HCT116 (cell line): ENCODE results near the gene MDFIC. TPM values are rescaled to one million over a fixed set of nuclear protein-coding genes. Genes with fewer than 3 reads are reported as not detected.

Source experiments
- ATAC-seq: fragments of 200-7000 bp; cut with Tn5 transposase; 2 replicates; pipeline ENCODE4 v1.9.1; 2020; ENCODE audit warnings: mild to moderate bottlenecking, moderate library complexity
- BruUV-seq: library from RNA; stranded (reverse); fragments of 400-500 nt; replicated peaks from 2 replicates; lab custom pipeline; 2021; lab: Mats Ljungman, UMichigan
- CTCF ChIA-PET: fragments of 300-600 bp; sonication (Branson Sonifier 250); formaldehyde crosslinking; loops from one replicate; lab custom pipeline; 2021; ENCODE audit warnings: antibody characterized with exemption; lab: Charles Lee
- POLR2A ChIA-PET: fragments of 300-600, 350-600 bp; sonication (Branson Sonifier 250); formaldehyde crosslinking; loops from one replicate; lab custom pipeline; 2021; ENCODE audit warnings: antibody characterized with exemption; lab: Charles Lee
- RAD21 ChIA-PET, 2 experiments: fragments of 300-600 bp; sonication (Branson Sonifier 250); formaldehyde crosslinking; loops; one replicate each; lab custom pipeline; 2023; ENCODE audit warnings: low total read pairs in 2 of 2; ENCODE audit not compliant: uncharacterized antibody in 2 of 2, unreplicated experiment in 2 of 2, low non-redundant PET in 1 of 2; lab: Charles Lee
- DNase-seq: peaks from one replicate; pipeline ENCODE4 v3.0.0-alpha.2; 2010; ENCODE audit warnings: low read depth, low spot score
- H2AFZ ChIP-seq: fragments of 200-600 bp; shearing (Covaris generic), sonication (generic); 2 replicates; pipeline ENCODE4 v1.6.1; 2017; ENCODE audit warnings: low read depth, mixed run types, mixed read lengths, antibody characterized with exemption, low read length; ENCODE audit not compliant: poor library complexity, severe bottlenecking
- H3K27ac ChIP-seq: 2 replicates; pipeline ENCODE4 v1.5.1; 2012; ENCODE audit warnings: low read depth, low read length
- H3K27me3 ChIP-seq: fragments of 200-600 bp; sonication (generic); 2 replicates; pipeline ENCODE4 v1.6.1; 2016; ENCODE audit warnings: mixed run types, low read length, mixed read lengths; ENCODE audit not compliant: insufficient read depth
- H3K36me3 ChIP-seq, 2 experiments: fragments of 200-500 bp in 1 of 2; fragments of 200-600 bp in 1 of 2; sonication (Bioruptor generic) in 1 of 2; sonication (generic) in 1 of 2; 2 replicates each; pipeline versions ENCODE4 v1.5.1 to v1.6.1; 2014 to 2016; ENCODE audit warnings: low read length in 2 of 2, inconsistent platforms in 1 of 2, mixed read lengths in 1 of 2, mixed run types in 1 of 2; ENCODE audit not compliant: insufficient read depth in 2 of 2, control insufficient read depth in 1 of 2
- H3K4me1 ChIP-seq, 2 experiments: fragments of 200-600 bp in 1 of 2; sonication (generic) in 1 of 2; 2 replicates each; pipeline versions ENCODE4 v1.5.1 to v1.6.1; 2012 to 2017; ENCODE audit warnings: low read length in 2 of 2, inconsistent platforms in 1 of 2, mild to moderate bottlenecking in 1 of 2, mixed read lengths in 1 of 2, mixed run types in 1 of 2, moderate library complexity in 1 of 2; ENCODE audit not compliant: insufficient read depth in 2 of 2, control insufficient read depth in 1 of 2
- H3K4me2 ChIP-seq: fragments of 200-600 bp; sonication (generic); 2 replicates; pipeline ENCODE4 v1.6.1; 2017; ENCODE audit warnings: mixed run types, low read length, mixed read lengths
- H3K4me3 ChIP-seq, 2 experiments: fragments of 200-600 bp in 1 of 2; sonication (generic) in 1 of 2; replicated peaks in 1 of 2; 2 replicates each; pipeline ENCODE4 v1.5.1; 2011 to 2016; ENCODE audit warnings: low read length in 2 of 2, control low read depth in 1 of 2, low read depth in 1 of 2, mild to moderate bottlenecking in 1 of 2, mixed read lengths in 1 of 2, mixed run types in 1 of 2
- H3K79me2 ChIP-seq: fragments of 200-600 bp; sonication (generic); 2 replicates; pipeline ENCODE4 v1.6.1; 2017; ENCODE audit warnings: mild to moderate bottlenecking, mixed run types, low read length, moderate library complexity, mixed read lengths; ENCODE audit not compliant: insufficient read depth
- H3K9ac ChIP-seq: fragments of 200-600 bp; sonication (generic); 2 replicates; pipeline ENCODE4 v1.6.1; 2016; ENCODE audit warnings: low read length, mixed read lengths
- H3K9me2 ChIP-seq: fragments of 200-600 bp; sonication (generic), shearing (Covaris generic); 2 replicates; pipeline ENCODE4 v1.6.1; 2017; ENCODE audit warnings: mixed run types, mild to moderate bottlenecking, moderate library complexity; ENCODE audit not compliant: insufficient read depth
- H3K9me3 ChIP-seq, 2 experiments: fragments of 200-500 bp in 1 of 2; fragments of 200-600 bp in 1 of 2; sonication (Bioruptor generic) in 1 of 2; sonication (generic) in 1 of 2; 2 replicates each; pipeline ENCODE4 v1.6.1; 2014 to 2017; ENCODE audit warnings: low read length in 2 of 2, mixed read lengths in 2 of 2, inconsistent platforms in 1 of 2, low read depth in 1 of 2, mild to moderate bottlenecking in 1 of 2, mixed run types in 1 of 2, moderate library complexity in 1 of 2; ENCODE audit not compliant: control insufficient read depth in 1 of 2, insufficient read depth in 1 of 2
- H4K20me1 ChIP-seq: fragments of 200-600 bp; sonication (generic), shearing (Covaris generic); 2 replicates; pipeline ENCODE4 v1.6.1; 2017; ENCODE audit warnings: mixed run types, mild to moderate bottlenecking, moderate library complexity; ENCODE audit not compliant: insufficient read depth
- CBX3 ChIP-seq: IDR thresholded peaks from 2 replicates; pipeline ENCODE4 v1.6.1; 2012; ENCODE audit warnings: low read depth
- CEBPB ChIP-seq: IDR thresholded peaks from 2 replicates; pipeline ENCODE4 v1.6.1; 2012; ENCODE audit warnings: low read depth
- EGR1 ChIP-seq: IDR thresholded peaks from 2 replicates; pipeline ENCODE4 v1.6.1; 2012; ENCODE audit warnings: low read depth
- ELF1 ChIP-seq: IDR thresholded peaks from 2 replicates; pipeline ENCODE4 v1.6.1; 2012; ENCODE audit warnings: low read depth, borderline replicate concordance
- EZH2 ChIP-seq: fragments of 200-600 bp; sonication (generic); IDR thresholded peaks from 2 replicates; pipeline ENCODE4 v1.6.1; 2017; ENCODE audit warnings: antibody characterized with exemption, mixed run types
- FOSL1 ChIP-seq: IDR thresholded peaks from 2 replicates; pipeline ENCODE4 v1.6.1; 2012; ENCODE audit warnings: low read depth
- JUND ChIP-seq: IDR thresholded peaks from 2 replicates; pipeline ENCODE4 v1.6.1; 2012
- POLR2A ChIP-seq: IDR thresholded peaks from 2 replicates; pipeline ENCODE4 v1.7.0; 2011; ENCODE audit warnings: borderline replicate concordance; ENCODE audit not compliant: insufficient read depth, insufficient read length; ENCODE audit errors: extremely low read depth
- POLR2AphosphoS5 ChIP-seq: IDR thresholded peaks from 2 replicates; pipeline ENCODE4 v1.6.1; 2011; ENCODE audit warnings: mild to moderate bottlenecking, low read depth, low read length, moderate library complexity
- RAD21 ChIP-seq: IDR thresholded peaks from 2 replicates; pipeline ENCODE4 v1.6.1; 2012; ENCODE audit warnings: low read depth, mild to moderate bottlenecking
- SIN3A ChIP-seq: IDR thresholded peaks from 2 replicates; pipeline ENCODE4 v1.6.1; 2012; ENCODE audit warnings: low read depth
- SRF ChIP-seq: IDR thresholded peaks from 2 replicates; pipeline ENCODE4 v1.6.1; 2012; ENCODE audit warnings: low read depth
- TCF7L2 ChIP-seq: IDR thresholded peaks from 2 replicates; pipeline ENCODE4 v1.7.0; 2011; ENCODE audit warnings: borderline replicate concordance, inconsistent platforms; ENCODE audit not compliant: insufficient read depth, insufficient read length; ENCODE audit errors: extremely low read depth
- YY1 ChIP-seq: IDR thresholded peaks from 2 replicates; pipeline ENCODE4 v1.6.1; 2011; ENCODE audit warnings: low read length, low read depth, moderate library complexity, mild to moderate bottlenecking; ENCODE audit not compliant: insufficient replicate concordance; ENCODE audit errors: extremely low read depth
- ZNF274 ChIP-seq: fragments of 200-500 bp; sonication (Bioruptor generic); IDR thresholded peaks from 2 replicates; pipeline ENCODE4 v1.6.1; 2014; ENCODE audit warnings: mild to moderate bottlenecking, low read depth, low read length, inconsistent platforms
- intact Hi-C: fragments of 100-400 bp; cut with micrococcal nuclease; formaldehyde crosslinking; loops from 2 replicates; pipeline ENCODE4 v1.10.0; 2022
- total RNA-seq: library from RNA; stranded (reverse); gene quantifications from one replicate; pipeline ENCODE4 v1.2.1, GENCODE V29; 2021; ENCODE audit not compliant: unreplicated experiment
- TF ChIP-seq, protein P1 (sequence below): IDR thresholded peaks from 2 replicates; pipeline ENCODE4 v1.6.1; 2012; ENCODE audit warnings: low read depth
- TF ChIP-seq, protein P2 (sequence below): IDR thresholded peaks from 2 replicates; pipeline ENCODE4 v1.6.1; 2011; ENCODE audit warnings: mild to moderate bottlenecking, low read length, moderate library complexity; ENCODE audit not compliant: insufficient replicate concordance; ENCODE audit errors: extremely low read depth
- TF ChIP-seq, protein P3 (sequence below): IDR thresholded peaks from 2 replicates; pipeline ENCODE4 v1.6.1; 2012
- TF ChIP-seq, protein P4 (sequence below), 3 experiments: fragments of 200-600 bp in 1 of 3; sonication (generic) in 1 of 3; IDR thresholded peaks in 2 of 3; conservative IDR thresholded peaks in 1 of 3; 2 replicates each; pipeline ENCODE4 v1.5.1; 2012 to 2017; ENCODE audit warnings: low read depth in 2 of 3, low read length in 2 of 3, antibody characterized with exemption in 1 of 3, borderline replicate concordance in 1 of 3, control low read depth in 1 of 3, mild to moderate bottlenecking in 1 of 3, mixed read lengths in 1 of 3, mixed run types in 1 of 3, moderate library complexity in 1 of 3; ENCODE audit not compliant: insufficient read depth in 1 of 3

The MDFIC gene
- total RNA-seq, 1 experiment from 2014 or later: 8.3 TPM

DNA sequence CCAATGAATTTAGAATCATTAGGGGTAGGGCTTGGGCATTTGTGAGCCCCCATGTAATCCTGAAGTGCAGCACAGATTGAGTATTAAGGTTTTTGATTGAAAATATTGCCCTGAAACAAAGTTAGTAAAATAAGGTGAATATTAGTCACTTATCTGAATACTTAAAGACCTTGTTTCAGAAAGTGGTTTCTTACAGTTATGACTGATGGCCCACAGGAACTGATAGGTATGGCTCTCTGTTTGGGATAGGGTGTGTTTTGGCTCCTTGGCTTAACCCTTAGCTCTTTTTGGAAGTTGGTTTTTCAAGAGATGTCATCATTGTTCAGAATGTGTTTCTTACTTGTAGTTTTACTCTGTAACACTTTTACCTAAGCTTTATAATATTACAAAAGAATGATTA is 34.8 kb downstream of the MDFIC start:
- no peak overlapping the region for H3K4me2 ChIP-seq
- no peaks in the 10 kb centered on the region for H3K4me1 ChIP-seq
- ATAC-seq (no peak), DNase-seq (no peak)
- H3K36me3 ChIP-seq: no peaks in the 10 kb centered on the region
- no peaks in the 10 kb centered on the region for H3K27me3 ChIP-seq
- no peaks in the 10 kb centered on the region for H3K9me3 ChIP-seq
- H3K79me2 ChIP-seq: no peaks in the 10 kb centered on the region
- POLR2A ChIA-PET: no interaction called here
- H3K27ac ChIP-seq: no peak overlapping the region
- no TSS peak for BruUV-seq
- TF ChIP-seq EZH2 (no peak), TCF7L2 (no peak), CEBPB (no peak), FOSL1 (no peak), CBX3 (no peak), POLR2A (no peak), RAD21 (no peak), ELF1 (no peak), POLR2AphosphoS5 (no peak), YY1 (no peak), EGR1 (no peak), SIN3A (no peak), SRF (no peak), JUND (no peak), ZNF274 (no peak)
- TF ChIP-seq, protein P1, sequence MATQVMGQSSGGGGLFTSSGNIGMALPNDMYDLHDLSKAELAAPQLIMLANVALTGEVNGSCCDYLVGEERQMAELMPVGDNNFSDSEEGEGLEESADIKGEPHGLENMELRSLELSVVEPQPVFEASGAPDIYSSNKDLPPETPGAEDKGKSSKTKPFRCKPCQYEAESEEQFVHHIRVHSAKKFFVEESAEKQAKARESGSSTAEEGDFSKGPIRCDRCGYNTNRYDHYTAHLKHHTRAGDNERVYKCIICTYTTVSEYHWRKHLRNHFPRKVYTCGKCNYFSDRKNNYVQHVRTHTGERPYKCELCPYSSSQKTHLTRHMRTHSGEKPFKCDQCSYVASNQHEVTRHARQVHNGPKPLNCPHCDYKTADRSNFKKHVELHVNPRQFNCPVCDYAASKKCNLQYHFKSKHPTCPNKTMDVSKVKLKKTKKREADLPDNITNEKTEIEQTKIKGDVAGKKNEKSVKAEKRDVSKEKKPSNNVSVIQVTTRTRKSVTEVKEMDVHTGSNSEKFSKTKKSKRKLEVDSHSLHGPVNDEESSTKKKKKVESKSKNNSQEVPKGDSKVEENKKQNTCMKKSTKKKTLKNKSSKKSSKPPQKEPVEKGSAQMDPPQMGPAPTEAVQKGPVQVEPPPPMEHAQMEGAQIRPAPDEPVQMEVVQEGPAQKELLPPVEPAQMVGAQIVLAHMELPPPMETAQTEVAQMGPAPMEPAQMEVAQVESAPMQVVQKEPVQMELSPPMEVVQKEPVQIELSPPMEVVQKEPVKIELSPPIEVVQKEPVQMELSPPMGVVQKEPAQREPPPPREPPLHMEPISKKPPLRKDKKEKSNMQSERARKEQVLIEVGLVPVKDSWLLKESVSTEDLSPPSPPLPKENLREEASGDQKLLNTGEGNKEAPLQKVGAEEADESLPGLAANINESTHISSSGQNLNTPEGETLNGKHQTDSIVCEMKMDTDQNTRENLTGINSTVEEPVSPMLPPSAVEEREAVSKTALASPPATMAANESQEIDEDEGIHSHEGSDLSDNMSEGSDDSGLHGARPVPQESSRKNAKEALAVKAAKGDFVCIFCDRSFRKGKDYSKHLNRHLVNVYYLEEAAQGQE: no peak
- TF ChIP-seq, protein P2, sequence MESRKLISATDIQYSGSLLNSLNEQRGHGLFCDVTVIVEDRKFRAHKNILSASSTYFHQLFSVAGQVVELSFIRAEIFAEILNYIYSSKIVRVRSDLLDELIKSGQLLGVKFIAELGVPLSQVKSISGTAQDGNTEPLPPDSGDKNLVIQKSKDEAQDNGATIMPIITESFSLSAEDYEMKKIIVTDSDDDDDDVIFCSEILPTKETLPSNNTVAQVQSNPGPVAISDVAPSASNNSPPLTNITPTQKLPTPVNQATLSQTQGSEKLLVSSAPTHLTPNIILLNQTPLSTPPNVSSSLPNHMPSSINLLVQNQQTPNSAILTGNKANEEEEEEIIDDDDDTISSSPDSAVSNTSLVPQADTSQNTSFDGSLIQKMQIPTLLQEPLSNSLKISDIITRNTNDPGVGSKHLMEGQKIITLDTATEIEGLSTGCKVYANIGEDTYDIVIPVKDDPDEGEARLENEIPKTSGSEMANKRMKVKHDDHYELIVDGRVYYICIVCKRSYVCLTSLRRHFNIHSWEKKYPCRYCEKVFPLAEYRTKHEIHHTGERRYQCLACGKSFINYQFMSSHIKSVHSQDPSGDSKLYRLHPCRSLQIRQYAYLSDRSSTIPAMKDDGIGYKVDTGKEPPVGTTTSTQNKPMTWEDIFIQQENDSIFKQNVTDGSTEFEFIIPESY: no peak
- TF ChIP-seq, protein P3, sequence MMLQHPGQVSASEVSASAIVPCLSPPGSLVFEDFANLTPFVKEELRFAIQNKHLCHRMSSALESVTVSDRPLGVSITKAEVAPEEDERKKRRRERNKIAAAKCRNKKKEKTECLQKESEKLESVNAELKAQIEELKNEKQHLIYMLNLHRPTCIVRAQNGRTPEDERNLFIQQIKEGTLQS: no peak
- TF ChIP-seq, protein P4, sequence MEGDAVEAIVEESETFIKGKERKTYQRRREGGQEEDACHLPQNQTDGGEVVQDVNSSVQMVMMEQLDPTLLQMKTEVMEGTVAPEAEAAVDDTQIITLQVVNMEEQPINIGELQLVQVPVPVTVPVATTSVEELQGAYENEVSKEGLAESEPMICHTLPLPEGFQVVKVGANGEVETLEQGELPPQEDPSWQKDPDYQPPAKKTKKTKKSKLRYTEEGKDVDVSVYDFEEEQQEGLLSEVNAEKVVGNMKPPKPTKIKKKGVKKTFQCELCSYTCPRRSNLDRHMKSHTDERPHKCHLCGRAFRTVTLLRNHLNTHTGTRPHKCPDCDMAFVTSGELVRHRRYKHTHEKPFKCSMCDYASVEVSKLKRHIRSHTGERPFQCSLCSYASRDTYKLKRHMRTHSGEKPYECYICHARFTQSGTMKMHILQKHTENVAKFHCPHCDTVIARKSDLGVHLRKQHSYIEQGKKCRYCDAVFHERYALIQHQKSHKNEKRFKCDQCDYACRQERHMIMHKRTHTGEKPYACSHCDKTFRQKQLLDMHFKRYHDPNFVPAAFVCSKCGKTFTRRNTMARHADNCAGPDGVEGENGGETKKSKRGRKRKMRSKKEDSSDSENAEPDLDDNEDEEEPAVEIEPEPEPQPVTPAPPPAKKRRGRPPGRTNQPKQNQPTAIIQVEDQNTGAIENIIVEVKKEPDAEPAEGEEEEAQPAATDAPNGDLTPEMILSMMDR (IDR thresholded peaks at IDR 0.05 in 2 of 3, conservative IDR thresholded peaks at IDR 0.05 in 1 of 3; ENCODE audit: borderline replicate concordance in 1 of 3, insufficient read depth in 1 of 3, low read depth in 2 of 3, low read length in 2 of 3): no peak
- H4K20me1 ChIP-seq: no peaks in the 10 kb centered on the region
- H2AFZ ChIP-seq: no peak overlapping the region
- intact Hi-C loops: no loop called here
- CTCF ChIA-PET: no interaction called here
- H3K9me2 ChIP-seq: no peaks in the 10 kb centered on the region
- RAD21 ChIA-PET: no interaction called here
- no peak overlapping the region for H3K9ac ChIP-seq
- no peak overlapping the region for H3K4me3 ChIP-seq
